Measurements from ENCODE around the gene MMS19.
"Not testable (repeated sequence)": the region's sequence is repeated elsewhere in the genome, so short reads cannot be mapped to it uniquely, and the experiment has no call there.

MMS19 gene

DNA sequence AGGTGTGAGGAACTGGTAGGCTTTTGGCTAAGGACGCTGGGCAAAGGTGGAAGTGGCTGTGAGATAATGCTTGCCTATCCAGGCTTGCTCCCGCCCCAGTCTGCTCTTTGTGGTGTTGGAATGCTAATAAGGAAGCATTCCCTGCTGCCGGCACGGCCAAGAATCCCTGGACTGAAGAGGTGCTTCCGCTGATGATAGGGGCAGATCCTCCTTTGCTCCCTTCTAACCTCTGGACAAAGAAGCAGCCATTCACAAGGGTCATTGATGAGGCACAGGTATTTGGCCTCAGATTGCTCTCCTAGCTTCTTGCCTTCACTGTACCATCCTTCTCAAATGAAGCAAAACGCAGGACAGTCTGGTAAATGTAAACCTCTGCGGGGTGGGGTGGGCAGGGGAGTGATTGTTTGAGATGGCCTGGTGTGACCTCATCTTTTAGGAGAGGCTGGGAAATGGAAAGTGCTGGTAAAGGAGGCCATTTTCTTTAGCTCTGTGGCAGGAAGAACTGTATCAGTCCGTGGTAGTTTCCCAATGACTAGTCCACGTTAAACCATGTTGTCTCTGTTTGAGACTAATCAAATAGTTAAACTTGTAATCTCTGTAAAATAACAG lies 70.5 kb downstream of the MMS19 start:
- TF ChIP-seq, protein P1, sequence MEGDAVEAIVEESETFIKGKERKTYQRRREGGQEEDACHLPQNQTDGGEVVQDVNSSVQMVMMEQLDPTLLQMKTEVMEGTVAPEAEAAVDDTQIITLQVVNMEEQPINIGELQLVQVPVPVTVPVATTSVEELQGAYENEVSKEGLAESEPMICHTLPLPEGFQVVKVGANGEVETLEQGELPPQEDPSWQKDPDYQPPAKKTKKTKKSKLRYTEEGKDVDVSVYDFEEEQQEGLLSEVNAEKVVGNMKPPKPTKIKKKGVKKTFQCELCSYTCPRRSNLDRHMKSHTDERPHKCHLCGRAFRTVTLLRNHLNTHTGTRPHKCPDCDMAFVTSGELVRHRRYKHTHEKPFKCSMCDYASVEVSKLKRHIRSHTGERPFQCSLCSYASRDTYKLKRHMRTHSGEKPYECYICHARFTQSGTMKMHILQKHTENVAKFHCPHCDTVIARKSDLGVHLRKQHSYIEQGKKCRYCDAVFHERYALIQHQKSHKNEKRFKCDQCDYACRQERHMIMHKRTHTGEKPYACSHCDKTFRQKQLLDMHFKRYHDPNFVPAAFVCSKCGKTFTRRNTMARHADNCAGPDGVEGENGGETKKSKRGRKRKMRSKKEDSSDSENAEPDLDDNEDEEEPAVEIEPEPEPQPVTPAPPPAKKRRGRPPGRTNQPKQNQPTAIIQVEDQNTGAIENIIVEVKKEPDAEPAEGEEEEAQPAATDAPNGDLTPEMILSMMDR (IDR thresholded peaks at IDR 0.05; ENCODE audit: control insufficient read depth, extremely low read depth, insufficient read depth): no peak
- peak; percentile 71 for DNase-seq (ENCODE audit: low read depth)
- peak overlapping the region; percentile 90 for H3K4me3 ChIP-seq (ENCODE audit: low read depth, low read length)

DNA sequence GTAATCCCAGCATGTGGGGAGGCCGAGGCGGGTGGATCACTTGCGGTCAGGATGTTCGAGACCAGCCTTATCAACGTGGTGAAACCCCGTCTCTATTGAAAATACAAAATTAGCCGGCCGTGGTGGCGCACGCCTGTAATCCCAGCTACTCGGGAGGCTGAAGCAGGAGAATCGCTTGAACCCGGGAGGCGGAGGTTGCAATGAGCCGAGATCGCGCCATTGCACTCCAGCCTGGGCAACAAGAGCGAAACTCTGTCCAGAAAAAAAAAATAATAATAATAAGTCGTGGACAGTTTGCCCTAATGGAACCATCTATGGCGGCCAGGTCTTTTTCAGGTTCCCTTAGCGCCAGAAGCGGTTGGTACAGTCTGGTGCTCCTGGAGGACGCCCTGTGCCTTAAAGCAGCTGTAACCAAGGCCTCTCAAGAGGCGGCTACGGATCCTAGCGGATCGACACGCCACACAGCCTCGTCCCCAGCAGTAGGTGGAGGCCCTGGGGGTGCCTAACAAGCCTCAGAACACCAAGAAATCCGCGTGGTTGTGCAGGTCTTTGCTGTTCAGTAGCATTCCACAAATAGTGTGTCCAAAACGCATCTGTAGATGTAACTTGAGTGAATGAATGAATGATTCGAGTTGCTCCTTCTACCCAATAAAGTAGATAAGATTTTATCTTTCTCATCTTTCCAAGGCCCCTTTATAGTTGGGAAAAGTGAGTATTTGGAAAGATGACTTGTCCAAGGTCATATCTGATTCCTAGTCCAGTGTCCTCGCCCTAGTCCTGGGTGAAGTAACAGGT lies 71.2 kb downstream of the MMS19 start:
- DNase-seq (ENCODE audit: low read depth): no peak
- TF ChIP-seq, protein P1 (IDR thresholded peaks at IDR 0.05; ENCODE audit: control insufficient read depth, extremely low read depth, insufficient read depth): no peak
- peak overlapping the region; percentile 90 for H3K4me3 ChIP-seq (ENCODE audit: low read depth, low read length)

DNA sequence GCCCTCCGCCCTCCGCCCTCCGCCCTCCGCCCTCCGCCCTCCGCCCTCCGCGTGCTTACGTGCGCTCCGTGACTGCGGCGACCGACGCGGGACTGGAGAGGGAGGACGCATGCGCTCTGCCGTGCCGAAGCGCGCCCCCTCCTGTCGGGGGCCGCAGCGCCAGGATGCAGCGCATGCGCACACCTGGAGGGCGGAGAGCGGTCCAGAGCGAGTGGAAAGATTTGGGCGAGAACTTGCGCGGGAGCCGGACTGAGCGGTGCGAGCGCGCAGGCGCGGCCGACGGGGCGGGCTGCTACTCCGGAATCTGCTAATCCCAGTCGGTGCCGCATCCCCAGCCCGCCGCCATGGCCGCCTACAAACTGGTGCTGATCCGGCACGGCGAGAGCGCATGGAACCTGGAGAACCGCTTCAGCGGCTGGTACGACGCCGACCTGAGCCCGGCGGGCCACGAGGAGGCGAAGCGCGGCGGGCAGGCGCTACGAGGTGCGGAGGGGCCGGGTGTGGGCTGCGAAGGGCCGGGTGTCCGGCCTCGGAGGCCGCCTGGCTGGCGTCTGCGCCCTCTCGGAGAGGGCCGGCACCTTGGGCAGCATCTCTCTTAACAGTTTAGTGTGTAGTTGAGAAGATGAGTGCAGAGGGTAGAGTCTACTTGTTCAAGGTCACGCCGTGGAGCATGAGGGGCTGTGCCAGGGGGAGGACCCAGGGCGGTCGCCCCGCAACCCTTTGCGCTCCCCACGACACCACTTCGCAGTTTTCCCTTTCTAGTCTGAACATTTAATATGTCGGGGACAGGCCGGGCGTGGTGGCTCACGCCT lies 72.1 kb downstream of the MMS19 start, which contains the start of gene PGAM1:
Gene PGAM1, plus strand, starts transcription at position 228 of the 812 bp plus-strand sequence. Its CDS starts 117 bp downstream, at position 345.
- TF ChIP-seq, protein P1 (IDR thresholded peaks at IDR 0.05; ENCODE audit: control insufficient read depth, extremely low read depth, insufficient read depth): peak; percentile 99
- peak within 1 kb of the TSS; percentile 90 for H3K4me3 ChIP-seq (ENCODE audit: low read depth, low read length)
- DNase-seq (ENCODE audit: low read depth): peak; percentile 89

DNA sequence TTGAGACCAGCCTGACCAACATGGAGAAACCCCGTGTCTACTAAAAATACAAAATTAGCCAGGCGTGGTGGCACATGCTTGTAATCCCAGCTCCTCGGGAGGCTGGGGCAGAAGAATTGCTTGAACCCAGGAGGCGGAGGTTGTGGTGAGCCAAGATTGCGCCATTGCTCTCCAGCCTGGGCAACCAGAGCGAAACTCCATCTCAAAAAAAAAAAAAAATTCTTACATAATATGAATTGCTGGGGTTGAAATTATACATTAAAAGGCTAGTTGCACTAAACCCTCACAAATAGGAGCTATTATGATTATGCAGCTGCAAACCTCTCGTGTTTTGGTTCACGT lies 74.5 kb downstream of the MMS19 start:
- H3K4me3 ChIP-seq (ENCODE audit: low read depth, low read length); DNase-seq (ENCODE audit: low read depth): not testable (repeated sequence)

DNA sequence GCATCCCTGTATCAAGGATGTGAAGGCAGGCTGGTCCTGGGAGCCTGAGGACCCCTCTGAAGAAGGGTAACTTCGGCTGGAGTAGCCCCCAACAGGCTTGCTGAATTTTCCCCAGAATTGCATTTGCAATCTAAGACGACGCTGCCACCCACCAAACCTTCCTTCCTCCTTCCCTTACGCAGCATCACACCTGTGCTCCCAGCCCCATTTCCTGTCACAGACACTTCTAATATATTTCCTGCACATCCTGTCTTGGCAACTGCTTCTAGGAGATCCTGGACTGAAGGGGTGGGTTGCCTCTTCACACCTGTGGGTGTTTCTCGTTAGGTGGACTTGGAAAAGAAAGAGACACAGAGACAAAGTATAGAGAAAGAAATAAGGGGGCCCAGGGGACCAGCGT lies 81.7 kb downstream of the MMS19 start:
- no peak for DNase-seq (ENCODE audit: low read depth)
- TF ChIP-seq, protein P1 (IDR thresholded peaks at IDR 0.05; ENCODE audit: control insufficient read depth, extremely low read depth, insufficient read depth): no peak
- H3K4me3 ChIP-seq (ENCODE audit: low read depth, low read length): no peak overlapping the region

DNA sequence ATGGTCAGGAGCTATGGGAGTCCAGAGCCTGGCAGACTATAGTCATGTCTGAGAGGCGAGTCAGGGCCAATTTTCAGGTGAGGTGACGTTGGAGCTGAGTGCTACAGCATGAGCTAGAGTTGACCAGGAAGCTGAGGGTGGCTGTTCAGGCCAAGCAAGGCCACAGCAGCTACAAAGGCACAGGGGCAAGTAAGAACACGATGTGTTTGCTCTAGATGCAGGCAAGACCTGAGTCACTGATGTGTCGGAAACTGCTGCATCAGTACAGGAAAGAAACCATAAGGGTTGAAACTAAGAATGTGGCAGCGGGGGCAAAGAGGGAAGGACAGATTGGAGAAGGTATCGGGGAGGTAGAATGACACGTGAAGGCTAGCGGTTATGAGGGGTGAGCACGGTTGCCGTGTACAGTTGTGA lies 85.3 kb downstream of the MMS19 start:
- no peak for DNase-seq (ENCODE audit: low read depth)
- H3K4me3 ChIP-seq (ENCODE audit: low read depth, low read length): no peak overlapping the region
- TF ChIP-seq, protein P1 (IDR thresholded peaks at IDR 0.05; ENCODE audit: control insufficient read depth, extremely low read depth, insufficient read depth): no peak

DNA sequence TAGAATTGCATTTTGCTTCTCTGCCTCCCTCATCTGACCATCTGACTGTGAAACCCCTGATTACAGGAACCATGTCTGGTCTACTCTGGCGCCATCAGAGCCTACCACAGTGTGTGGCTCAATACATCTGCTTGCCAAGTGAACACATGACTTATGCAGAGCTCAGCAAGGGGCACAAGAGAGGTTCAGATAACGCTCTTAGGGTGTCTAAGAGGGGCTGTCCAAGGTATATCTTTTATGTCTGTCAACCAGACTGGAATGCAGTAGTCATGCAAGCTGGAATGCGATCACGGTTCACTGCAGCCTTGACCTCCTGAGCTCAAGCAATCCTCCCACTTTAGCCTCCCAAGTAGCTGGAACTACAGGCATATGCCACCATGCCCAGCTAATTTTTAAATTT lies 86.8 kb downstream of the MMS19 start:
- no peak for DNase-seq (ENCODE audit: low read depth)
- no peak overlapping the region for H3K4me3 ChIP-seq (ENCODE audit: low read depth, low read length)
- TF ChIP-seq, protein P1 (IDR thresholded peaks at IDR 0.05; ENCODE audit: control insufficient read depth, extremely low read depth, insufficient read depth): no peak
